ENCODE measurements around the gene MMP12.
A peak's percentile ranks its signal among the peaks of the same experiment; 100 is the strongest.
"Not testable (repeated sequence)": the region's sequence is repeated elsewhere in the genome, so short reads cannot be mapped to it uniquely, and the experiment has no call there.

Gene MMP12

DNA sequence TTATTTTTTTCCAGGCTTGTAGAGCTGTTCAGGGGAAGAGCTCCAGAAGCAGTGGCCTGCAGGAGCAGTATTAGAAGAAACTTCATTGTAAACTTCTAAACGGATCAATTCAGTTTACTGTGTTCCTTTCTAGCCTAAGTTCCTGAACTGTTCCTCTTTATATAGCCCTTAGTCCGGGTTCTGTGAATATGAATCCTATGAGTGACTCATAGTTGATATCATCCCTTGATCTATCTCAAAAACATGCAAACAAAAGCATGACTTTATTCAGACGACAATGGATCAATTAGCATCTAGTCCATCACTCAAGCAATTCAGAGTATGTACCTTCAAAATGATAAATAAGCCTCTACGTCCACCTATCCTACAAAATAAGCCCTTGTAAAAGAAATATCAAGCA, at the start of gene MMP12:
TSS of gene MMP12 (minus strand) at position 131 of the 400 bp plus-strand sequence. CDS start at position 86, 45 bp downstream.
- DNase-seq = no peak

DNA sequence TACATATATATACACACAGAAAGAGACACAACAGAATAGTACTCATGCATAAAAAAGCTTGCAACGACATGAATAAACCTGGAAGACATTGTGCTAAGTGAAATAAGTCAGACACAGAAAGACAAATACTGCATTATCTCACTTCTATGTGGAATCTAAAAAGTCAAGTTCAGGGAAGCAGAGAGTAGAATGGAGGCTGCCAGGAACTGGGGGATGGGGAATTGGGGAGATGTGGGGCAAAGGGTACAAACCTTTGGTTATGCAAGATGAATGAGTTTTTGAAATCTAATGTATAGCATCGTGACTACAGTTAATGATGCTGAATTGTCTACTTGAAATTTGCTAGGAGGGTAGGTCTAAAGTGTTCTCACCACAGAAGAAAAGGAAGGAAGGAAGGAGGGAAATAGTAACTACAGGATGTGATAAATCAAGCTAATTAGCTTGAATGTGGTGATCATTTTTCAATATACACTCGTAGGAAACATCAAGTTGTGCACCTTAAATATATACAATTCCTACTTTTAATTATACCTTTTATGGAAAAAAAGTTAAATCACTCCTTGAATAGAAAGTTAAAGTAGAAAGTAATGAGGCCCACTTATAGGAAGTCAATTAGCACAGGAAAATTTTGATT, 46.9 kb upstream of the MMP12 start:
- no peak for DNase-seq

- DNase-seq = no peak
Observed at GRCh38 chr11:102920118-102920684, 45.4 kb upstream of the MMP12 start.

DNA sequence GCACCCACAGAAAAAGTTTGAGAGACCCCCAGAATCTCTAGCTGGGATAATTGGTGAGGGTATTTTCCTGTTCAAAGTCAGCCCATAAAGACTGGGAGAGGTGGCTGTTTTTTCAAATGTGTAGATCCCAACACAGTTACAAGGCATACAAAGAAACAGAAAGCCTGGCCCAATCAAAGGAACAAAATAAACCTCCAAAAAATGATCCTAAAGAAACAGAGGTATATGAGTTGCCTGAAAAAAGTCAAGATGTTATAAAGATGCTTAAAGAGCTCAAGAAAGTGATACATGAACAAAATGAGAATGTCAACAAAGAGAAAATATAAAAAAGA, 40.2 kb upstream of the MMP12 start:
- DNase-seq = no peak

DNA sequence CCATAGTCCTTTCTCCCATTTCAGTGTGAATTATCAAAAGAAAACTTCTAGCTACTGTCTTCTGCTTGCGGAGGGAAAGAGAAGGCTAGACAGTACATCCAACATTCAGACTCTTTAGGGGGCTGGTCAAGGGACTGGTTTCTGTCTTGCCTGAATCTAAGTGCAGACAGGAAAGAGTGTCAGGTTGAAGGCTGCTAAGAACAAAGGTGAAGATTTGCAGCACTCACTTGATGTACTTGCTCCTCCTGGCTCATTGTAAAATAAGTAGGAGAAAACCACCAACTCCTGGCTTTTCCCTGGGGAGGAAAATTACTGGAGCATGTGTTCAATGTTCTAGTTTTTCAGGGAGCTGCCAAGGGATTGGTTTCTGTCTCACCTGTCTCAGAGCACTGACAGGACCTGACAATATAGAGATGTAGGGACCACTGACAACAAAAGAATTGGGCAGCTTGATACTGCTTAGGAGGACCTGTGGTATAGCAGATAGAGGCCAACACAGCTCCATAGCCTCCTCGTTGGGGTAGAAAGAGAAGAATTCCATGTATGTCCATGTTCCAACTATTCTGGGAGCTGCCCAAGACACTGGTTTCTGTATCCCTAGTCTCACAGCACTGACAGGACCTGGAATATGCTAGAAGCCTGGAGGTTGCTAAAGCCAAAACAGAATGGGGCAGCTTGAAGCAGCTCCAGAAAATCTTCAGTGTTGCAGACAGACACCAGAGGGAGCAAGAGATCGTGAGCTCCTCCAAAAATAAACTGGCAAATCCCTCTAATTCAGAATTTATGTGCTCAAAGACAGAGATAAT, 39.7 kb upstream of the MMP12 start:
- DNase-seq = peak in 1 of 2 experiments; percentile 35

GRCh38 chr11:102912482-102912830, 37.7 kb upstream of the MMP12 start:
- no peak for DNase-seq

GRCh38 chr11:102911758-102912481, 37.1 kb upstream of the MMP12 start:
- DNase-seq = no peak

GRCh38 chr11:102905848-102906247, 31.1 kb upstream of the MMP12 start:
- DNase-seq = not testable (repeated sequence)

GRCh38 chr11:102903895-102904294, 29.1 kb upstream of the MMP12 start:
- not testable (repeated sequence) for DNase-seq

DNA sequence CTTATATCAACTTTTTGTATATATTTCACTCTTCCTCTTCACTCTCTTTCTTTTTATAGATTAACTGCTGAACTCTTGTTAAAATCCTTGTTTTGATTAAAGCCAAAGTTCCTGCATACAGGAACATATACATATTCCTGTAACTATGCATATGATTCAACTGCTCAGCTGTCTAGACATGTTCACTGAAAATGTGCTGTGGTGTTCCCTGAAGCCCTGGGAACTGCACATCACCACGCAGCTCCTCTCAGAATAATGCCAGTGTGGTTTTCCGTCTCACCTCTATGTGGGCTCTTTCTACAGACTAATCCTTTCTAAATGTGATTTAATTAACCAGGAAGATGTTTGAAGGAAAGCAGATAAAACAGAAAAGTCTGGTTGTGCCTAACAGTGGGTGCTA, 25.6 kb upstream of the MMP12 start:
- DNase-seq = no peak

DNA sequence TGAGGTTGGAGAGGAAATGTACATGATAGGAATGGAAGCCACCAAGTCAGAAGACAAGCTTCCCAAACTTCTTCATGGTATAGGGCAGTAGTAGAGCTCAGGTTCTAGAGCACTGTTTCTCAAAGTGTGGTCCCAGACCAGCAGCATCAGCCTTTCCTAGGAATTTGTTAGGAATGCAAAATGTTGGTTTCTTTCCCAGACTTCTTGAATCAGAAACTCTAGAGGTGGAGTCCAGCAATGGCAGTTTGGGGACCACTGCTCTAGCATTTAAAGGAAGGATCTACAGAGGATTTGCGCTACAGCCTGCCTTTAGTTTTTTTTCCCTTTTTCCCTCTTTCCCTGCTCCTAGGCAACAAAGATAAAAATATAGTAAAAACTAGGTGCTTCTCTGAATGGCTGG, 17.0 kb upstream of the MMP12 start:
- DNase-seq = no peak

DNA sequence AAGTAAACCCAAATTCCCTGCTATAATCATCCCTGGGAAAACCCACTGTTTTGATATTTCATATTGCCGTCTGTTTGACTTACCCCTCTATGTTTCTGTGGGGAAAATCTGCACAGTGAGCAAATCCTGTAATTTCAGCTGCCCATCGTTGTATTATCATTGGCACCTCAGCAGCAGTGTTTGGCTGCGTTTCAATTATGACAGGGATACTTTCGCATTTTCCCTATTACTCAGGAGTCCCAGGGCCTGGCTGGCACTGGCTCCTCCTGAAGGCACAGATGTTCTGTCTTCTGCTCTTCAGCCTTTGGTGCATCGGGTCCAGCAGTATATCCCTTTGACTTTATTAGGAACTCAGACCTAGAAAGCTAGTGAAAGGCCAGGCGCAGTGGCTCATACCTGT, 12.2 kb upstream of the MMP12 start:
- DNase-seq = no peak

DNA sequence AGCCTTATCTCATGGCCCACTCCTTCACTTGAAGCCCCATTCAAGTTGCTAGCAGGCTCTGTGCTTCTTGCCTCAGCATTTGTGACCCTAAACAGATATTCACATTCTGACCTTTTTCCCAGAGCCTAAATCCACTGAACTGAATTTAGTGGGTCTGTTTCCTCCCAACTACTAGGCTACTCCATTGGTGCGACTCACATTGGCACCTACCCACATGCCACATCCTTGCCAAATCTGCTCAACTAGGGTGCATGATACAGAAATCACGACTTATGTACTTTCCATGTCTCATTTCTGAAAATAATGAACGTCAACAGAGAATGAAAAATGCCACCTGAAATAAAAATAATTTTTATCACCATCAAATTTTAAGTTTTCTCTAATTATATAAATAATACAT, 8.4 kb upstream of the MMP12 start:
- no peak for DNase-seq

- DNase-seq = no peak
Observed at GRCh38 chr11:102882389-102883024, 7.7 kb upstream of the MMP12 start.

DNA sequence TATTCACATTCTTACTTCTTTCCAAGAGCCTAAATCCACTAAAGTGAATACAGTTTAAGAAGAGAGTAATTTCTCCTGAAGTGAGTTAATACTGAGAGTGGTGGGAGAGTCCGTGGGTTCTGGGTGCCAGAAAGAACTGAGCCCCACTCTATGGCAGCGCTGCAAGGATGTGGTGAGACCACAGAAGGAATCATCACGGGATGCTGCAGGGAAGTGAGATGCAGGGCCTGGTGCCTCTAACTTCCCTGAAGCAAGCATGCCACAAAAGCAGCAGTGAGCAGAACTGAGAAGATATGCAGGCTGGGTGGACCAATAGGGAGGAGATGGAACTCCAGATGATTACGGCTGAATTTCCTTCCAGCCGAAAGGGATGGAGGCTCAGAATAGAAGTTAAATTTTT, 5.0 kb upstream of the MMP12 start:
- no peak for DNase-seq

DNA sequence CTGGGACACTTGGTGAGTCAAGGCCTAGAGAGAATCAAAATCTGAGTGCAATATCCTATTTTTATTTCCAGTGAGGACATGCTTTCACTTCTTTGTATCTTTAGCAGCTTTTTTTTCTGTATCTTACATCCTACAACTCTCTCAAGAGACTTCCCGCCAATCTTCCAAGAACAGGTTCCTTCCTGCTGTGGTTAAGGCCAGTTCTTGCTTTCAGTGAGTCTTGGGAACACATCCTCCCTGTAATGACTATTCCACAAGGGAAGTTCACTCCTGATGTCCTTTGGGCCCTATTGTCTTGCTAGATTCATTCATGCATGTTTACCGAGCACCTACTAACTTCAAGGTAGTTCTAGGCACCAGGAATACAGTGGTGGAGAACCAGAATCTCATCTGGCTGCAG, 3.8 kb upstream of the MMP12 start:
- DNase-seq = no peak

GRCh38 chr11:102869354-102869964, 5.3 kb downstream of the MMP12 start:
- not testable (repeated sequence) for DNase-seq

GRCh38 chr11:102868339-102868738, 6.4 kb downstream of the MMP12 start:
- no peak for DNase-seq

DNA sequence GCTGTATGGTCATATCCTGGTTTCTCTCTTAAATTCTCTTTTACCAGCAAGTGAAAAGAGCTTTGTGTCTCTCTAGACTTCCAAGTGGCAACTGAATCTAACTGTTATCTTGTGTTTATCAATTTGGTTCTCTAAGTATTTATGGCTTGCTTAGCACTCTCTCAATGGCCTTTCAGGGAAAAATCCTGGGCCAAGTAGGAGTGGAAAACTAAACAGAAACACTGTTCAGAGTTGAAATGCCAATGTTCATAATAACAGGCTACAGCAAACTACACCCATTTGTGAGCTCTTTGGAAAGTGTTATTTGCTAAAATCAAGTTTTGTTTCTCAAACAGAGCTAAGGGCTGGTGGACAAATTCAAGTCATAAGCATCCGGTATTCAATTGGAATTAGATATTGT, 10.1 kb downstream of the MMP12 start:
- DNase-seq = no peak

- no peak for DNase-seq
Observed at GRCh38 chr11:102853956-102854355, 20.8 kb downstream of the MMP12 start.

- no peak for DNase-seq
Observed at GRCh38 chr11:102853055-102853454, 21.7 kb downstream of the MMP12 start.

- no peak for DNase-seq
Observed at GRCh38 chr11:102850973-102851745, 23.6 kb downstream of the MMP12 start.

Measured in NCI-H526 (cell line).